Measurements from ENCODE around the gene NTSR1.
"Not testable (repeated sequence)": the region's sequence is repeated elsewhere in the genome, so short reads cannot be mapped to it uniquely, and the experiment has no call there.

NTSR1 gene

DNA sequence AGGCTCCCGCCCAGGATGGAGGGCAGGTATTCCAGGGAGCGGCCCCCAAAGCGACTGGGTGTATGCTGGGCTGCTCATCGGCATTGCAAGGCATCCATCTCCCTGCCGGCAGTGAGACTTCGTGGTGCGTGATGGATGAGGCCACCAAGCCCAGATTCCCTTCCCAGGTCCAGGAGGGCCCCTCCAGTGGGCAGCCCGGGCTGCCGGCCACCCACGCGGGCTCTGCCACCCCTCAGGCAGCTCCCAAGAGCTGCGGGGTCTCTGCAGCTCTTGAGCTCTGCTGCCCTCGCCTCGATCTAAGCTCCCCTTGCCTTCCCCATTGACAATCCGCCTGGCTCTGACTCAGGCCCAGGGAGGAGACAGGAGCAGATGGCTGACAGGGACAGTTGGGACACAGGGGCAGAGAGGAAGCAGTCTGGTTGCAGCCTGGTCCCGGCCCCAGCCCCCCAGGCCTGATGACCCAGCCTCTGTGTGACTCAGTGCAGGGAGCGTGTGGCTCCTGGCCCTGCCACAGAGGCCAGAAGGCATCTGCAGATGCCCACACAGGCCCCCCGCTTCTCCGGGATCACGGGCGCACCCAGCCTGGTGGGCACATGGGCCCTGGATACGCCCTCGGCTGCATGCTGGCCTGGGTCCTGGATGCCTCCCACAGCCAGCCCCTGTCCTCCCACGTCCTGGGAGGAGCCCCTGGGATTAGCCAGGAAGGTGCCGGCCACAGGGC lies 33.3 kb upstream of the NTSR1 start:
- no peak for DNase-seq

DNA sequence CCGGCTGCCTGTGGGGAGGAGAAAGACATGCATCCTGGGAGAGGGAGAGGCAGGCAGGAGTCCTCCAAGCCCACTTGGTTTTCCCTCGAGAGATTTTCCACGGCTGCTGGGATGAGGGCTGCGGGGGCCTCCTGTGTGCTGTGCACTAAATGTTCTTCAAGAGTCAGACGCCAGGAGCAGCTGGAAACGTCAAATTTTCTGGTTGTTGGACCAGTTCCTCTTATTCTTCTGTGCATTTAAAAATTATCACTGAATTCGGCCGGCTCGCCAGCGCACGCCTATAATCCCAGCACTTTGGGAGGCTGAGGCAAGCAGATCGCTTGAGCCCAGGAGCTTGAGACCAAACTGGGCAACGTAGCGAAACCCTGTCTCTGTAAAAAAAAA lies 32.8 kb upstream of the NTSR1 start:
- DNase-seq = no peak

GRCh38 chr20:62676976-62677375 lies 31.7 kb upstream of the NTSR1 start:
- no peak for DNase-seq

GRCh38 chr20:62677678-62678077 lies 31.0 kb upstream of the NTSR1 start:
- no peak for DNase-seq

DNA sequence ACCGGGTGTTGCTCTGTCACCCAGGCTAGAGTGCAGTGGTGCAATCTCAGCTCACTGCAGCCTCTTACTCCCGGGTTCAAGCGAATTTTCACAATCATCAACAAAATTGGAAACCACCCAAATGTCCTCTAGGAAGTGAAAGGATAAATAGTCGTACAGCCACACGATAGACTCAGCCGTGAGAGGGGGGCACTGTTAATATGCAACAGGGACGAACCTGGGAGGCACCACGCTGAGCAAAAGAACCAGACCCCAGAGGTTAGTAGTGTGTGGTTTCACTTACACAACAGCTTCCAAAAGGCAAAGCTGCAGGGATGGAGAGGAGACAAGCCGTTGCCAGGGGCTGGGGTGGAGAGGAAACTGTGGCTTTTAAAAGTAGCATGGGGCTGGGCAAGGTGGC lies 30.1 kb upstream of the NTSR1 start:
- no peak for DNase-seq

DNA sequence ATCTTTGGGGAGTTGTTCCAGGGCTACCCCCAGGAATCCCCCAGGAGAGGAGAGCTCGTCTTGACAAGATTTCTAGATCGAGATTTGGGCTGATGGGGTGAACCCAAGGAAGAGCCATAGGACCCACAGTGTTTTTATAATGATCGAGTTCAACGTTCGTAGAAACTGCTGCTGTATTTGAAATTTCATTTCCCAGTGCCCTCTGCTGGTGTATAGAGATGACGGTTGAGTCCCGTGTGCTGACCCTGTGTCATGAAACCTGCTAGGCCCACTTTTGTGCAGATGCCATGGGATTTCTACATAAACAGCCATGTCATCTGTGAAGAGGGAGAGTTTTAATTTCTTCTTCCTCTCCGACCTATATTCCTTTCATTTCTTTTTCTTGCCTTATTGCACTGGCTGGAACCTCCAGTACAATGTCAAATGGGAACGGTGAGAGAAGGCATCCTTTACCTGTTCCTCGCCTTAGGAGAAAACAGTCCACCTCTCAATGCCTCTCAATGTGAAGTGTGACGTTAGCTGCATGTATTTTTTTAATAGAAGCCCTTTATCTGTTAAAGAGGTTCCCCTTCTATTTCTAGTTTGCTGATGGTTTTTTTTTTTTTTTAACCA lies 28.6 kb upstream of the NTSR1 start:
- no peak for DNase-seq

GRCh38 chr20:62682912-62683517 lies 25.6 kb upstream of the NTSR1 start:
- DNase-seq = no peak

DNA sequence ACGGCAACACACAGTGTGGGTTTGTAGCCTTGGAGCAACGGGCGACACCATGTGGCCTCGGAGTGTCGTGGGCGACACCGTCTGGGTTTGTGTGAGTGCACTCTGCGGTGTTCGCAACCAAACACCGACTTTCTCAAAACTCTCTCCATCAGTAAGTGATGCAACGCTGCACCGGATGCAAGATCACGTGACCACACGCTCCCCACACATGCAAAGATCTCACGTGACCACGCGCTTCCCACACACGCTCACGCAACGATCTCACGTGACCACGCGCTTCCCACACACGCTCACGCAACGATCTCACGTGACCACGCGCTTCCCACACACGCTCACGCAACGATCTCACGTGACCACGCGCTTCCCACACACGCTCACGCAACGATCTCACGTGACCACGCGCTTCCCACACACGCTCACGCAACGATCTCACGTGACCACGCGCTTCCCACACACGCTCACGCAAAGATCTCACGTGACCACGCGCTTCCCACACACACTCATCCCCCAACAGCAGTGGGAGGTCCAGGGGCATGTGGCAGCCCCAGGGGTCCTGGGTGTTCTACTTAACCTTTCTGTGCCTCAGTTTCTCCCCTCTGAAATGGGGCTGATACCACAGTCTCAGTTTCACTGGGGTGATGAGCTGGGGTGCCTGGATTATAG lies 24.8 kb upstream of the NTSR1 start:
- not testable (repeated sequence) for DNase-seq

- no peak for DNase-seq
Observed at GRCh38 chr20:62684981-62685380, 23.7 kb upstream of the NTSR1 start.

- DNase-seq = peak; percentile 61
Observed at GRCh38 chr20:62685781-62686555, 22.7 kb upstream of the NTSR1 start.

DNA sequence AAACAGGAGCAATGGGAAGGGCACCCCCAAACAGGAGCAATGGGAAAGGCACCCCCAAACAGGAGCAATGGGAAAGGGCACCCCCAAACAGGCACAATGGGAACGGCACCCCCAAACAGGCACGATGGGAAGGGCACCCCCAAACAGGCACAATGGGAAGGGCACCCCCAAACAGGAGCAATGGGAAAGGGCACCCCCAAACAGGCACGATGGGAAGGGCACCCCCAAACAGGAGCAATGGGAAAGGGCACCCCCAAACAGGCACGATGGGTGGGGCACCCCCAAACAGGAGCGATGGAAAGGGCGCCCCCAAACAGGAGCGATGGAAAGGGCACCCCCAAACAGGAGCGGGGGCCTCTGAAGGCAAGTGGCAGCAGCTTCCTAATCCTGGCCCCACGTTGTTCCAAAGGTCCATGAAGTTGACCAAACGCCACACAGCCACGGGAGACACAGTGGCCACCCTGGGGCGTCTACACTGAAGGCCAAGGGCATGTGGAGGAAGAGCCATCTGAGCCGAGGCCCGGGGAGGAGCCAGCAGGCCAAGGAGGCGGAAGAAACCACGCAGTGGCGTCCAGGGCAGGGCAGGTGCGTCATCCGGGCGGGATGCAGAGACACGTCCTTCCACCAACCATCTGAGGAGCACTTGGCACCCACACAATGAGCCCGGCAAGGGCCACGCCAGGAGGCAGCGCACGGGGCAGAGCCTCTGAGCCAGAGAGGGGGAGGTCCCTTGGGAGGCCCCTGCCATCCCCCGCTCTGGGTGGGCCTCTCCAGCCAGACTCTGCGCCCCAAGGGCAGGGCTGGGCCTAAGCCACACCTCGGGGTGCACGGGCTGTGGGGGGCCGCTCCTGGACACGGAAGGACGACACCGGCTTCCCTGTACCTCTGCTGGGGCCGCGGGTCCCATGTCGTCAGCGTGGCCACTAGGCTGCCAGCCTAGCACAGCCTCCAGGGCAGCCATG lies 21.5 kb upstream of the NTSR1 start:
- DNase-seq = no peak

DNA sequence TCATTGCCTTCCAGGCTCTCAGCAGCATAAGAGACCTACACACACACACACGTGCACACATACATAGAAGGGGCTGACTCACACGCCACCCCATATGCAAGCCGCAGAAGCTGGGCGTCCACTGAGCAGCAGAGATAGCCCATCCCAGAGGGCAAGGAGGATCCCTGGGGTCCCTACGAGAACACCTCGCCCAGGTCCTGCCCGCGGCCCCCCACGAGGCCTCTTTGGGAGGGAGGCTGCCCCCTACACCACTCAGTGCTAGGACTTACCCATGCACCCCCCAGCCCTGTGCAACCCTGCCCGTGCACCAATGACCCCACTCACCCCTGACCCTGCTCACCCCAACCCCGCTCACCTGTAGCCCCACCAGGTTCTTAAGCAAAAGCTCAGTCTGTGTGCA lies 20.6 kb upstream of the NTSR1 start:
- no peak for DNase-seq

GRCh38 chr20:62688855-62689460 lies 19.7 kb upstream of the NTSR1 start:
- DNase-seq = peak; percentile 18

GRCh38 chr20:62689861-62690260 lies 18.8 kb upstream of the NTSR1 start:
- no peak for DNase-seq

GRCh38 chr20:62690261-62690820 lies 18.3 kb upstream of the NTSR1 start:
- no peak for DNase-seq

DNA sequence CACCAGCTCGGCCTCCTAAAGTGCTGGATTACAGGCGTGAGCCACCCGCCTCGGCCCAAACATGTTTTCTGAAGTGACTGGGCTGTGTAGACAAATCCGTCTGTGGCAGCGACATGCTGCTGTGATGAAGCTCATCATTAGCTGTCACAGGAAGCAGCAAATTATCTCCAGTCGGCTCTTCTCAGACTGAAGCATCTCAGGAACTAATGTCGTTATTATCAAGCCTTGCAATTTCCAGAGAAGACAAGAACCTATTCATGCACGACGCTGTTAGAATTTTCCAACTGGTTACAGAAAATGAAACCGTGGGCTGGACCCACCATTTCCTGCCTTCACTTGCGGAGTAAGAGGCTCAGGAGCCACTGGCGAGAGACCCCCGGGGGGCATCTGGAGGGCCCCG lies 17.1 kb upstream of the NTSR1 start:
- DNase-seq = no peak

- no peak for DNase-seq
Observed at GRCh38 chr20:62692176-62692575, 16.5 kb upstream of the NTSR1 start.

- DNase-seq = no peak
Observed at GRCh38 chr20:62692801-62693523, 15.7 kb upstream of the NTSR1 start.

GRCh38 chr20:62693524-62693922 lies 15.1 kb upstream of the NTSR1 start:
- DNase-seq = no peak

DNA sequence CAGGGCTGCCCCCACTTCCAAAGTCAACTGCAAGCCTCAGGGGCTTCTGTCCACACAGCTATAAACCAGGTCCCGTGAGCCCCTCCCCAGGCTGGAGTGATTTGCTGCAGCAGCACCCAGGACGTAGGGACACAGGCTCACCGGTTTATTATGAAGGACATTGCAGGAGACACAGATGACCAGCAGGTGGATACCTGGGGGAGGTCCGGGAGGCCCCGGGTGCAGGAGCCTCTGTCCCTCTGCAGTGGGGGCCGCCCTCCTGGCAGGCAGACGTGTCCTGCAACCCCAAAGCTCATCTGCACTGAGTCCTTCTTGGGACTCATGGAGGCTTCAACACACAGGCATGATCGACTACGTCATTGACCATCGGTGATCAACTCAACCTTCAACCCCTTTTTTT lies 14.5 kb upstream of the NTSR1 start:
- no peak for DNase-seq
